Urinary bladder (tissue), 4 donors: ENCODE results near the gene MALRD1. TPM values are rescaled to one million over a fixed set of nuclear protein-coding genes. Genes with fewer than 3 reads are reported as not detected.

ENCODE experiments used
- DNase-seq: peaks from one replicate; pipeline ENCODE4 v3.0.0-alpha.2; 2015; ENCODE audit errors: extremely low spot score
- H3K27ac ChIP-seq: one replicate; pipeline ENCODE4 v1.5.1; 2013; ENCODE audit warnings: low read depth, mild to moderate bottlenecking, moderate library complexity
- H3K36me3 ChIP-seq: one replicate; pipeline ENCODE4 v1.6.1; 2013; ENCODE audit warnings: mild to moderate bottlenecking, moderate library complexity; ENCODE audit not compliant: insufficient read depth
- H3K4me1 ChIP-seq: one replicate; pipeline ENCODE4 v1.6.1; 2013; ENCODE audit warnings: mild to moderate bottlenecking, moderate library complexity; ENCODE audit not compliant: insufficient read depth
- H3K4me3 ChIP-seq: one replicate; pipeline ENCODE4 v1.5.1; 2013; ENCODE audit warnings: low read depth, low read length
- WGBS: extraction: QIAGEN DNeasy Blood & Tissue Kit; methylation state at CpG from one replicate; pipeline ENCODE4 v1.1.7; 2013; 5-methylcytosine and 5-hydroxymethylcytosine counted together
- polyA plus RNA-seq: library from polyadenylated mRNA; stranded (reverse); fragments of 200-250 nt; gene quantifications from one replicate; pipeline ENCODE4 v1.2.3, GENCODE V29; 2013
- total RNA-seq: library from RNA; depleted of rRNA; stranded (reverse); fragments of >200 nt; gene quantifications from one replicate; pipeline ENCODE4 v1.2.3, GENCODE V29; 2014
- donor health status: healthy with polysubstance abuse.
- donor health status: healthy.

MALRD1 gene
- total and polyA plus RNA-seq, 2 donors: 0.52 to 13.8 TPM

GRCh38 chr10:19142967-19143366 lies 94.4 kb downstream of the MALRD1 start:
- H3K27ac ChIP-seq: no peak overlapping the region
- no peak for DNase-seq
- H3K36me3 ChIP-seq: no peaks in the 10 kb centered on the region
- H3K4me3 ChIP-seq: no peak overlapping the region
- no peaks in the 10 kb centered on the region for H3K4me1 ChIP-seq
- 87% methylated on average over 4 of the region's 4 CpGs for WGBS

- no peaks in the 10 kb centered on the region for H3K4me1 ChIP-seq
Observed at GRCh38 chr10:19144206-19144605, 95.6 kb downstream of the MALRD1 start.

GRCh38 chr10:19154375-19154774 lies 105.8 kb downstream of the MALRD1 start:
- no peak overlapping the region for H3K27ac ChIP-seq
- H3K36me3 ChIP-seq: no peaks in the 10 kb centered on the region
- H3K4me3 ChIP-seq: no peak overlapping the region
- WGBS: 70% methylated on average over 4 of the region's 4 CpGs
- H3K4me1 ChIP-seq: no peaks in the 10 kb centered on the region
- DNase-seq: no peak

More at GRCh38 chr10:19144206-19144605, 95.6 kb downstream of the MALRD1 start:
- DNase-seq: no peak
- Histone ChIP-seq H3K4me3 (no peak overlapping the region), H3K27ac (no peak overlapping the region), H3K36me3 (no peaks in the 10 kb centered on the region)
- WGBS: 88% methylated on average over 4 of the region's 4 CpGs

- no peak for DNase-seq
- no peak overlapping the region for H3K4me3 ChIP-seq
Observed at GRCh38 chr10:19158358-19158757, 109.8 kb downstream of the MALRD1 start.

GRCh38 chr10:19158870-19159269 lies 110.3 kb downstream of the MALRD1 start:
- Histone ChIP-seq H3K4me1 (no peaks in the 10 kb centered on the region), H3K36me3 (no peaks in the 10 kb centered on the region), H3K4me3 (no peak overlapping the region), H3K27ac (no peak overlapping the region)
- DNase-seq: no peak
- WGBS: 81% methylated on average over 3 of the region's 3 CpGs

More at GRCh38 chr10:19158358-19158757, 109.8 kb downstream of the MALRD1 start:
- Histone ChIP-seq H3K27ac (no peak overlapping the region), H3K4me1 (no peaks in the 10 kb centered on the region), H3K36me3 (no peaks in the 10 kb centered on the region)
- 38% methylated on average over 2 of the region's 2 CpGs for WGBS

GRCh38 chr10:19164461-19164860 lies 115.9 kb downstream of the MALRD1 start:
- Histone ChIP-seq H3K4me3 (no peak overlapping the region), H3K27ac (no peak overlapping the region), H3K4me1 (no peaks in the 10 kb centered on the region), H3K36me3 (no peaks in the 10 kb centered on the region)
- 87% methylated on average over 1 of the region's 1 CpG for WGBS
- DNase-seq: no peak

- no peak overlapping the region for H3K4me3 ChIP-seq
- WGBS: 52% methylated on average over 2 of the region's 2 CpGs
- no peak overlapping the region for H3K27ac ChIP-seq
Observed at GRCh38 chr10:19168584-19168983, 120.0 kb downstream of the MALRD1 start.

GRCh38 chr10:19169041-19169440 lies 120.4 kb downstream of the MALRD1 start:
- Histone ChIP-seq H3K4me1 (no peaks in the 10 kb centered on the region), H3K27ac (no peak overlapping the region), H3K36me3 (no peaks in the 10 kb centered on the region), H3K4me3 (no peak overlapping the region)
- WGBS: 41% methylated on average over 2 of the region's 2 CpGs
- no peak for DNase-seq

More at GRCh38 chr10:19168584-19168983, 120.0 kb downstream of the MALRD1 start:
- Histone ChIP-seq H3K4me1 (no peaks in the 10 kb centered on the region), H3K36me3 (no peaks in the 10 kb centered on the region)
- no peak for DNase-seq

- Histone ChIP-seq H3K27ac (no peak overlapping the region), H3K4me1 (no peaks in the 10 kb centered on the region), H3K4me3 (no peak overlapping the region), H3K36me3 (no peaks in the 10 kb centered on the region)
- DNase-seq: no peak
- 50% methylated on average over 2 of the region's 2 CpGs for WGBS
Observed at GRCh38 chr10:19169684-19170083, 121.1 kb downstream of the MALRD1 start.

GRCh38 chr10:19178675-19179074 lies 130.1 kb downstream of the MALRD1 start:
- no peaks in the 10 kb centered on the region for H3K4me1 ChIP-seq
- WGBS: 83% methylated on average over 8 of the region's 8 CpGs
- H3K4me3 ChIP-seq: no peak overlapping the region
- no peaks in the 10 kb centered on the region for H3K36me3 ChIP-seq
- DNase-seq: no peak
- no peak overlapping the region for H3K27ac ChIP-seq

- Histone ChIP-seq H3K36me3 (no peaks in the 10 kb centered on the region), H3K4me3 (no peak overlapping the region), H3K4me1 (no peaks in the 10 kb centered on the region), H3K27ac (no peak overlapping the region)
- WGBS: 36% methylated on average over 2 of the region's 2 CpGs
- DNase-seq: no peak
Observed at GRCh38 chr10:19184891-19185290, 136.3 kb downstream of the MALRD1 start.

- no peak for DNase-seq
- 61% methylated on average over 3 of the region's 3 CpGs for WGBS
- Histone ChIP-seq H3K4me1 (no peaks in the 10 kb centered on the region), H3K27ac (no peak overlapping the region), H3K36me3 (no peaks in the 10 kb centered on the region), H3K4me3 (no peak overlapping the region)
Observed at GRCh38 chr10:19194866-19195265, 146.3 kb downstream of the MALRD1 start.

- 88% methylated on average over 5 of the region's 5 CpGs for WGBS
Observed at GRCh38 chr10:19195698-19196097, 147.1 kb downstream of the MALRD1 start.

GRCh38 chr10:19200211-19200610 lies 151.6 kb downstream of the MALRD1 start:
- Histone ChIP-seq H3K4me3 (no peak overlapping the region), H3K27ac (no peak overlapping the region), H3K4me1 (no peaks in the 10 kb centered on the region), H3K36me3 (no peaks in the 10 kb centered on the region)
- WGBS: 63% methylated on average over 2 of the region's 2 CpGs
- no peak for DNase-seq

More at GRCh38 chr10:19195698-19196097, 147.1 kb downstream of the MALRD1 start:
- no peak overlapping the region for H3K4me3 ChIP-seq
- DNase-seq: no peak
- no peaks in the 10 kb centered on the region for H3K36me3 ChIP-seq
- no peaks in the 10 kb centered on the region for H3K4me1 ChIP-seq
- H3K27ac ChIP-seq: no peak overlapping the region
